DMS114 treated with DMSO at 0.1 percent for 48 hours (cell line): ENCODE measurements around the gene NCAPH2.

Source experiments
- DNase-seq: peaks from one replicate; lab custom pipeline; 2025; ENCODE audit not compliant: unreplicated experiment; lab: John Stamatoyannopoulos, UW

Gene NCAPH2

DNA sequence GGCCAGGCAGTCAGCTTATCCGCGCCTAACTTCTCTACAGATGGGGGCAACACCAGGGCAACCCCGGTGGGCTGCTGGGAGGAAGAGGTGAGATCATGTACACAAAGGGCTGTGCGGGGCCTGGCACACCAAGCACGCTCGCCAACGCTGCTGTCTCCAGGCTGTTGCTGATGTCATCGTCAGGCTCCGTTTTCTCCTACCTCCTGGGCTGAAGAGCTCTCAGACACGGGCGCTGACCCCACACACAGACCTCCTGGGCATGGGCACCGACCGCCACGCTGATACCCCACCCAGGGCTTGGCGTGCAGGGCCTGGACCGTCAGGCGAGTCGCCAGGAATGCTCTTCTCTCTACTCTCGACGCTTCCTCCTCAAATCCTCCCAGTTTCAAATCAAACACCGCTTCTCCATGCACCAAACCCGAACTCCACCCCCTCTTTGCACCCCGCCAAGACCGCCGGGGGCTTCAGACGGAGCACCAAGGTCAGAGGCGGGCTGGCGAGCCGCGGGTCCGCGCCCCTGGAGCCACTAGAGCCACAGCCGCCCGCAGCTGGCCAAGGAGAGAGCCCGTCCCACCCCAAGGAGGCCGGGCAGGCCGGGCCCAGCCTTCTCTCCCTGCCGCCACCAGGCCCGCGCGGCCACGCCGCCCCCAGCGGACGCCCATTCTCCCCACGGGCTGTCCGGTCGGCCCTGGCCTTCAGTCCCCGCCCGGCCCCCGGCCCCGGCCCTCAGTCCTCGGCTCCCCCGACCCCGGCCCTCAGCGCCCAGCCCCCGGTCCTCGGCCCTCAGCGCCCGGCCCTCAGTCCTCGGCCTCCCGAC is 34.0 kb upstream of the NCAPH2 start:
- no peak for DNase-seq

GRCh38 chr22:50474710-50475651 is 33.0 kb upstream of the NCAPH2 start, which contains the start of gene SBF1:
SBF1 (minus strand) TSS chr22:50475035; CDS start chr22:50474840, 195 bp downstream.
- peak; percentile 61 for DNase-seq

DNA sequence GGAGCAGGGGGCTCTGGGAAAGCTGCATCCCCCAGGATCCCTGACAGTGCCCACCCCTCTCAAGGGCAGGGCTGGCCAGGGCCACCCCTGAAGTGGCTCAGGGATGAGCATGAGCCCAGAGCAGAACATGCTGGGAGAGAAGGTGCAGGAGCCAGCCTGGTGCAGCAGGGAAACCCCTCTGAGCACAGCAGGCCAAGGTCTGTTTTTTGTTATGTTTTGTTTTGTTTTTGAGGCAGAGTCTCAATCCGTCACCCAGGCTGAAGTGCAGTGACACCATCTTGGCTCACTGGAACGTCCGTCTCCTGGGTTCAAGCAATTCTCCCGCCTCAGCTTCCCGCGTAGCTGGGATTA is 32.4 kb upstream of the NCAPH2 start:
- no peak for DNase-seq

DNA sequence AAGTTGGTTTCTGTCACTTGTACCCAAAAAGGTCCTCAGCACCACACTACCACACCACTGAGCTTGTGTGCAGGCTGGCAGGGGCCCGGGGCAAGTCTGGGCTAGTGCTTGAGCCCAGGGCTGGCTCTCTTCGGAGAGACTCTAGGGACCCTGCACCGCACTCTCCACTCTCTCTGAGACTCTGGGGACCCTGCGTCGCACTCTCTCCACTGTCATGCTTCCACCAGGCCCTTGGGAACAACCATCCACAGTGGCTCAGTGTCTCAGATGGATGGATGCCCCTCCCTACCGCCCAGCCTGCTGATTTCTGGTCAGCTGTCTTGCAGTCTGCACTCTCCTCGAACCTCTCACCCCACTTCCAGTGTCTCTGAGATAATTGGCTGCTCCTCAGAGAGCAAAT is 31.2 kb upstream of the NCAPH2 start:
- DNase-seq: no peak

DNA sequence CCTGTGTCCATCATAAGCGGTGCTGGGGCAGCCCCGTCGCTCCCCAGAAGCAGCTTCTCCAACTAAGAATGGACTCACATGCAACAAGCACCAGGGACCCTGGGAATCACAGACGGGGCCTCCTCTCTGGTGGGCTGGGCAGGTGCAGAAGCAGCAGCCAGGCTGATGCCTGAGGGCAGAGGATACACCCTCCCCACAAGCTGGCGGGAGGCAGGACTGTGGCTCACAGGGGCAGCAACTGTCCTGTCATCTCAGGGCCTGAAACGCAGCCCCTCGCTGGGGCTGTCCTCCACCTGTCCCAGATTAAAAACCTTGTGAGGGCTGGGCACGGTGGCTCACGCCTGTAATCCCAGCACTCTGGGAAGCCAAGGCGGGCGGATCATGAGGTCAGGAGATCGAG is 30.1 kb upstream of the NCAPH2 start:
- DNase-seq: no peak

GRCh38 chr22:50479721-50480120 is 28.3 kb upstream of the NCAPH2 start:
- DNase-seq: no peak

- DNase-seq: no peak
These were observed 27.0 kb upstream of the NCAPH2 start for GRCh38 chr22:50481045-50481439.

GRCh38 chr22:50481440-50482106 is 26.5 kb upstream of the NCAPH2 start, which contains the start of gene ADM2:
ADM2 (plus strand) TSS chr22:50481543; CDS start chr22:50481848, 305 bp downstream.
- DNase-seq: no peak

- DNase-seq: no peak
These were observed 25.6 kb upstream of the NCAPH2 start for GRCh38 chr22:50482107-50483074.

DNA sequence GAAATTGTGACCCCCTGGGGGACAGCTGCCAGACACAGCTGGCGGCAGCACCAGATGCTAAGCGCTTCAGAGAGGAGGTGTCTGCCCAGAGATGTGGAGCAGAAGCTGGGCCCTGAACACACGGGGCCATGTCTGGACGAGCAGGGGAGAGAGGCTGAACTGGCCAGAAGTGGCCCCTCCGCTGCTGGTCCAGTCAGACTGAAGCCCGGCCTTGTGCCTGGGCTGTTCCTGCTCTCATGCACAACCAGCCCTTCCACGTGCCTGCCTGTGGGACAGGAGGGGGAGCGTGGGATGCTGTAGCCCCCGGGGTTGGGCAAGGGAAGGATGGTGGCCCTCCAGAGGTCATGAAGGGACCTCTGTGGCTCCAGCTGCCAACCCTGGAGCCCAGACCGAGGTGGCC is 24.9 kb upstream of the NCAPH2 start:
- DNase-seq: no peak

DNA sequence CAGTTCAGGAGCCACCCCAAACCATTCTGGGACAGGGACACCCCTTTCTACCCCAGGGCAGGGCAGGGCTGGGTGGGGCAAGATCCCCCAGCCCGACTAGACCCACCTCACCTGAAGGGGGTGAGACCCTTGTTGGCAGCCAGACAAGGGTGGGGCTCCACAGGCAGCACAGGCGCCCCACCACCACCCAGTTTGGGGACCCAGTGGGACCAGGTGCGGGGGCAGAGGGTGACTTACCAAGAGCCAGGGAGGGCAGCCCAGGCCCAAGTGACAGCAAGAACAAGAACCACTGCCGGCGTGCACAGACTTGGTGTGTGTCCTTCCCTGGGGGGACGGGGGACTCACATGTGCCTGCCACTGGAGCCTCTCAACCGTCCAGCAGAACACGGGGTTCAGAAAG is 24.5 kb upstream of the NCAPH2 start:
- no peak for DNase-seq

DNA sequence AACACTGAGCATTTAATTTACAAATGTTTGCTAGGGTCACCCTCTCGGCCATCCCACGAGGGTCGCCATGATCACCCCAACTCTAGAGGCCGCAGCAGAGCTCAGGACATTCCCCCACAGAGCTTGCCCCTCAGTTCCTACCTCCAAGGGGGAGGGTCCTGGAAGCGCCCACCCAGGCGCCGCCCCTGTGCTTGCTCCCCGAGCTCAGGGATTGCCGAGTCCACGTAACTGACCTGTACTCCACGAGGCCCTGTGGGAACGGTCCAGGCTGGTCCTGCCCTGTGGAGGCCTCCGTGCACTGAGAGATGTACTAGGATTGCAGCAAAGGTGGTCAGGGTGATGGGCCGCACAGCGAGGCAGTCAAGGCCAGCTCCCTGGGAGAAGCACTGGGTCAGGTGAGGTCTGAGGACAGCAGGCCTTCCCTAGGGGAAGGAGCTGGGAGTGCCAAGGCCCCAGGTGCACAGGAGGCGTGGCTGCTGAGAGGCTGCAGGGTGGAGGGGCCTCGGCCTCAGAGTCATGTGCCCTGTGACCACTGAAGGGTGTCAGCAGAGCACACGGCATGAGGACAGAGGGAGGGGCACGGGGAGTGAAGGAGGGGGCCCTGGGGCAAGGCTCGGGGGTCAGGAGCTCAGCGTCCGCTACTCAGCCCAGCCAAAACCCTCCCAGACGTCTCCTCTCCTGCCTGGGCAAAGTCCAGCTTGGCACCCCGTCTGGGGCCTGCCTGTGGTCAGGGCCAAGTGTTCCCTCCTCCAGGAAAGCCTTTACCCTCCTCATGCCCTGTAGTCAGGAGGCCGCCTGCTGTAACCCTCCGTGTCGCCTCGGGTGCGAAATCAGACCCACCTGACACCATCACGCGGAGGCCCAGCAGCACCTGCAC is 23.8 kb upstream of the NCAPH2 start:
- DNase-seq: no peak

- DNase-seq: no peak
These were observed 22.5 kb upstream of the NCAPH2 start for GRCh38 chr22:50485221-50486131.

DNA sequence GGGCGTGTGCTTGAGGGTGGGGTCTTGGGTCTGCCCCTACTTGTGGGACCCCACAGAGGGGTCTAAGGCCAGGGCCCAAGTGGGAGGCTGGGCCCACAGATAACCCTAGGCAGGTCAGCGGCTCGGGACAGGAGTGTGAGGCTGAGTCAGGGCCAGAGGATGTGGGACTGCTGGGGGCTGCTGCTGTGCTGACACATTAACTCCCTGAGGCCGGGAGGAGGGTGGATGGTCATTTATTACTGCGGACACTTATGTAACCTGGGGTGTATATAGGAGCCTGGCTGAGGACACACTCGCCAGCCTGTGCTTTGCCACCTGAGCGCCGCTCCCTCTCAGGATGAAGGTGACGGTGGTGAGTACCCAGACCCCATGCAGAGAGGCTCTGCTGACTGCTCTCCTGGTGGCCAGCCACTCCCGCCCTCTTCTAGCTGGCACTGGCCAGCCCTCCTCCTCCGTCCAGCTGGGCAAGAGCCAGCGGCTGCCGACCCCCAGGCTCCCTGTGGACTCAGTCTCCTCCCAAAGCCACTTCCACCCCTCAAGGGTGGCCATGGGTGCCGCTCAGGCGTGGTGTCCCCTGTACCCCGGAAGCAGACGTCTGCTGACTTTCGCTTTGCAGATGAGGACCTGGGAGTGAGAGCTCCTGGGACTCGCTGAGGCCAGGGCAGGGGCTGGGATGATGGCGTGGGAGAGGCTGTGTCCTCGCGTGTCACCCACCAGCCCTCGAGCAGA is 21.3 kb upstream of the NCAPH2 start, which contains the start of gene MIOX:
TSS of gene MIOX (plus strand) at position 299 of the 729 bp plus-strand sequence. CDS start at position 338, 39 bp downstream.
- no peak for DNase-seq

- no peak for DNase-seq
These were observed 20.6 kb upstream of the NCAPH2 start for GRCh38 chr22:50487290-50488005.

- no peak for DNase-seq
These were observed 19.9 kb upstream of the NCAPH2 start for GRCh38 chr22:50488006-50488677.
